DND-41 (cell line): ENCODE measurements around the gene CHRNB4.

Experiments
- ATAC-seq: fragments of 200-7000 bp; cut with Tn5 transposase; 3 replicates; pipeline ENCODE4 v1.9.1; 2021; ENCODE audit warnings: low read depth; ENCODE audit not compliant: insufficient read depth
- DNase-seq: peaks from one replicate; pipeline ENCODE4 v3.0.0-alpha.2; 2020
- H2AFZ ChIP-seq: 2 replicates; pipeline ENCODE4 v1.6.0; 2012; ENCODE audit warnings: low read depth, low read length
- H3K27ac ChIP-seq: 2 replicates; pipeline ENCODE4 v1.5.1; 2012; ENCODE audit warnings: low read length, inconsistent platforms
- H3K27me3 ChIP-seq: fragments of 200-600 bp; sonication (generic); 2 replicates; pipeline ENCODE4 v1.6.0; 2012; ENCODE audit warnings: low read length, mild to moderate bottlenecking, inconsistent platforms; ENCODE audit not compliant: insufficient read depth, poor library complexity
- H3K36me3 ChIP-seq: 2 replicates; pipeline ENCODE4 v1.5.1; 2012; ENCODE audit warnings: low read length, inconsistent platforms; ENCODE audit not compliant: insufficient read depth
- H3K4me1 ChIP-seq: 2 replicates; pipeline ENCODE4 v1.5.1; 2012; ENCODE audit warnings: mild to moderate bottlenecking, low read length; ENCODE audit not compliant: insufficient read depth
- H3K4me2 ChIP-seq: 2 replicates; pipeline ENCODE4 v1.6.0; 2012; ENCODE audit warnings: mild to moderate bottlenecking, moderate library complexity, low read length, inconsistent platforms; ENCODE audit not compliant: insufficient read depth
- H3K4me3 ChIP-seq, 2 experiments: fragments of 200-600 bp in 1 of 2; shearing (Covaris generic) in 1 of 2; 2 replicates each; pipeline ENCODE4 v1.5.1; 2012 to 2016; ENCODE audit warnings: inconsistent platforms in 2 of 2, low read length in 2 of 2, mild to moderate bottlenecking in 2 of 2, low read depth in 1 of 2, moderate library complexity in 1 of 2
- H3K79me2 ChIP-seq: 2 replicates; pipeline ENCODE4 v1.6.0; 2012; ENCODE audit warnings: low read length, inconsistent platforms; ENCODE audit not compliant: insufficient read depth
- H3K9ac ChIP-seq: 2 replicates; pipeline ENCODE4 v1.6.0; 2012; ENCODE audit warnings: low read depth, mild to moderate bottlenecking, inconsistent platforms, low read length, moderate library complexity
- H3K9me3 ChIP-seq: 2 replicates; pipeline ENCODE4 v1.5.1; 2012; ENCODE audit warnings: low read length, moderate library complexity, mild to moderate bottlenecking, inconsistent platforms; ENCODE audit not compliant: insufficient read depth, severe bottlenecking
- H4K20me1 ChIP-seq: 2 replicates; pipeline ENCODE4 v1.6.0; 2012; ENCODE audit warnings: low read length; ENCODE audit not compliant: insufficient read depth
- CTCF ChIP-seq: IDR thresholded peaks from 2 replicates; pipeline ENCODE4 v1.5.1; 2012; ENCODE audit warnings: borderline replicate concordance, low read length, moderate library complexity, mild to moderate bottlenecking; ENCODE audit not compliant: poor library complexity, severe bottlenecking; ENCODE audit errors: extremely low read depth
- EZH2 ChIP-seq: IDR thresholded peaks from 3 replicates; pipeline ENCODE4 v1.6.1; 2012; ENCODE audit warnings: borderline replicate concordance, low read depth, mild to moderate bottlenecking, moderate library complexity, low read length, inconsistent platforms; ENCODE audit not compliant: severe bottlenecking

The CHRNB4 gene

GRCh38 chr15:78630886-78631633 lies 9.9 kb downstream of the CHRNB4 start:
- Histone ChIP-seq H3K4me1 (no peaks in the 10 kb centered on the region), H3K4me2 (no peak overlapping the region), H4K20me1 (no peaks in the 10 kb centered on the region), H3K9ac (no peak overlapping the region), H3K27me3 (no peaks in the 10 kb centered on the region), H2AFZ (no peak overlapping the region), H3K27ac (no peak overlapping the region), H3K79me2 (no peaks in the 10 kb centered on the region), H3K36me3 (no peaks in the 10 kb centered on the region), H3K4me3 (no peak overlapping the region), H3K9me3 (no peaks in the 10 kb centered on the region)
- no peak for DNase-seq
- no peak for ATAC-seq
- no peak for TF ChIP-seq CTCF
- TF ChIP-seq EZH2, result no peak

DNA sequence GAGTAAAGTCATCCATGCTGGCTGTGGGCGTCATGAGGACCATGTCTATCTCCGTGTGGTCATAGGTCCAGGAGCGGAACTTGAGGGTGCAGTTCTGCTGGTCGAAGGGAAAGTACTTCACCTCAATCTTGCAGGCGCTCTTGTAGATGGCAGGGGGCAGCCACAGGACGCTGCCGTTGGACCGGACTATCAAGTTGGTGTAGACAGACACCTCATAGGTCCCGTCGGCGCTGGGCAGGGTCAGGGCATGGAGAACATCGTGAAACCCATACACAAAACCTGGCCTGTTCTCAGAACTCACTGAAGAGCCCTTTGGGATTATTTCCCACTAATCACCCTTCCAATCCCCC lies 11.3 kb downstream of the CHRNB4 start:
- no peaks in the 10 kb centered on the region for H3K4me1 ChIP-seq
- H3K27ac ChIP-seq, result no peak overlapping the region
- H3K4me2 ChIP-seq, result no peak overlapping the region
- no peak for DNase-seq
- H2AFZ ChIP-seq, result no peak overlapping the region
- no peaks in the 10 kb centered on the region for H4K20me1 ChIP-seq
- H3K27me3 ChIP-seq, result no peaks in the 10 kb centered on the region
- H3K9me3 ChIP-seq, result no peaks in the 10 kb centered on the region
- no peaks in the 10 kb centered on the region for H3K36me3 ChIP-seq
- TF ChIP-seq CTCF (no peak), EZH2 (no peak)
- H3K4me3 ChIP-seq, result no peak overlapping the region
- no peak overlapping the region for H3K9ac ChIP-seq
- ATAC-seq, result no peak
- no peaks in the 10 kb centered on the region for H3K79me2 ChIP-seq

- H3K27me3 ChIP-seq, result no peaks in the 10 kb centered on the region
- H3K36me3 ChIP-seq, result no peaks in the 10 kb centered on the region
- DNase-seq (no peak), ATAC-seq (no peak)
- TF ChIP-seq CTCF (no peak), EZH2 (no peak)
- H3K4me1 ChIP-seq, result no peaks in the 10 kb centered on the region
- no peak overlapping the region for H3K9ac ChIP-seq
- no peaks in the 10 kb centered on the region for H3K9me3 ChIP-seq
- H3K4me3 ChIP-seq, result no peak overlapping the region
- H4K20me1 ChIP-seq, result no peaks in the 10 kb centered on the region
- no peak overlapping the region for H2AFZ ChIP-seq
- no peaks in the 10 kb centered on the region for H3K79me2 ChIP-seq
- no peak overlapping the region for H3K27ac ChIP-seq
- H3K4me2 ChIP-seq, result no peak overlapping the region
Measured at GRCh38 chr15:78629031-78629715, 11.8 kb downstream of the CHRNB4 start.
